ENCODE results near the gene ARID4A. TPM values are rescaled to one million over a fixed set of nuclear protein-coding genes. Genes with fewer than 3 reads are reported as not detected.

Gene ARID4A
- total RNA-seq, 1 experiment from 2014 or later: 1.3 TPM

DNA sequence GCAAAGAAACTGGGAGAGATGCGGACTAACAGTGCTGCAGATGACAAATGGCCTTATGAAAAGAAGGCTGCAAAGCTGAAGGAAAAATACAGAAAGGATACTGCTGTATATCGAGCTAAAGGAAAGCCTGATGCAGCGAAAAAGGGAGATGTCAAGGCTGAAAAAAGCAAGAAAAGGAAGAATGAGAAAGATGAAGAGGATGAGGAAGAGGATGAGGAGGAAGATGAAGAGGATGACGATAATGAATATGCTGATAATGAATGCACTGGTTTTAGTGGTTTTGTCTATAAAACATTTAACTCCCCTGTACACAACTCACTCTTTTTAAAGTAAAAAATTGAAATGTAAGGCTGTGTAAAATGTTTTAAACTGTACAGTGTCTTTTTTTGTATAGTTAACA lies 13.2 kb upstream of the ARID4A start:
- Histone ChIP-seq H3K4me3 (no peak overlapping the region), H3K36me3 (peaks cover 55% of the 10 kb centered on the region), H3K27me3 (no peaks in the 10 kb centered on the region), H3K9me3 (no peaks in the 10 kb centered on the region)
- no peak for DNase-seq

GRCh38 chr14:58287607-58288042 lies 10.7 kb upstream of the ARID4A start:
- Histone ChIP-seq H3K9me3 (no peaks in the 10 kb centered on the region), H3K4me3 (no peak overlapping the region), H3K27me3 (no peaks in the 10 kb centered on the region), H3K36me3 (peaks cover 66% of the 10 kb centered on the region)
- no peak for DNase-seq

DNA sequence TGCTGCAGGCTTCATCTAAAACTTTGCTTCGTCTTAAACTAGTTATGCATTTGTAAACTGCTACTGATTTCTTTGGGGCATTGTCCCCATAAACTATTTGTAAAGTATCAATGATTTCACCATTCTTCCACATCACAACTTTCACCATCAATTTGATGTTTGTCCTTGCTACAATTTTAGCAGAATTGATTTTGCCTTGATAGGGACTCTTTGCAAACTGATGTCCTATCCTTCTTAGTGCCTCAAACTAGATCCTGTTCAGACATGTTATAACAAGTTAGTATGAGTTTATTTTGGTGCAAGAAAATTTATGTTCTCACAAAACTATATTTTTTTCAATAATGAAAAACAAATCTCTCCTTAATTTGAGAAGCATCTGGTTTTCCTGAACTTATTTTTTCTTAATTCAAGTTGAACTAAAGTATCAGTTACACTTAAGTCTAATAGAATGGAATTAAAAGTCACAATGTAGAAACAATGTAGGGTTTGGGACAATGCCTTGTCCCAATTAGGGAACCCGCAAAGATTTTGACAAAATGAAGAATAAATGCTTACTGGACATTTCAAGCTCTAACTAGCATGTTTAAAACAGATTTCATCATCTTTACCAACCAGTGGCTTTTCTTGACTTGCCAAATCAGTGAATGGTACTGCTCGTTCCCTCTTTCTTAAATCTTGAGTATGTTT lies 10.1 kb upstream of the ARID4A start:
- DNase-seq: no peak
- Histone ChIP-seq H3K36me3 (peaks cover 65% of the 10 kb centered on the region), H3K27me3 (no peaks in the 10 kb centered on the region), H3K9me3 (no peaks in the 10 kb centered on the region), H3K4me3 (no peak overlapping the region)

DNA sequence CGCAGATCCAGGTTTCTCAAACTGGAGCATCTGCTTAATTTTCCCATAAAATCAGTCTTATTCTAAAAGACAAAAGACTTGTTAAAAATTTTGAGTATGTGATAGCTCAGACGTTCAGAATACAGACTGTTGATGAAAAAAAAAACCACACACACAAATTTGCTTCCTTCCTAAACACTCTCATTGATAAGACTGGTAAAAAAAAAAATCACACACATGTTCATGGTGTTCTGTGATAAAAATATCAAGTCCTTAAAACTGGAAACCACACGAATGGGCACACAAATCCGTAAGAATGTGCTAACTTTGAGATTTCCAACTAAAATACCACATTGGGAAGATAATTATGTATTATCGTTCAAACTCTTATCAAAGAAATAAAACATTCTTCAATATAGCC lies 6.7 kb upstream of the ARID4A start:
- no peak overlapping the region for H3K4me3 ChIP-seq
- DNase-seq: no peak
- H3K36me3 ChIP-seq: peaks cover 63% of the 10 kb centered on the region
- no peaks in the 10 kb centered on the region for H3K9me3 ChIP-seq
- no peaks in the 10 kb centered on the region for H3K27me3 ChIP-seq

- H3K9me3 ChIP-seq: no peaks in the 10 kb centered on the region
- H3K4me3 ChIP-seq: no peak overlapping the region
- H3K27me3 ChIP-seq: no peaks in the 10 kb centered on the region
- no peak for DNase-seq
- H3K36me3 ChIP-seq: peaks cover 63% of the 10 kb centered on the region
Observed at GRCh38 chr14:58292187-58292586, 6.2 kb upstream of the ARID4A start.

DNA sequence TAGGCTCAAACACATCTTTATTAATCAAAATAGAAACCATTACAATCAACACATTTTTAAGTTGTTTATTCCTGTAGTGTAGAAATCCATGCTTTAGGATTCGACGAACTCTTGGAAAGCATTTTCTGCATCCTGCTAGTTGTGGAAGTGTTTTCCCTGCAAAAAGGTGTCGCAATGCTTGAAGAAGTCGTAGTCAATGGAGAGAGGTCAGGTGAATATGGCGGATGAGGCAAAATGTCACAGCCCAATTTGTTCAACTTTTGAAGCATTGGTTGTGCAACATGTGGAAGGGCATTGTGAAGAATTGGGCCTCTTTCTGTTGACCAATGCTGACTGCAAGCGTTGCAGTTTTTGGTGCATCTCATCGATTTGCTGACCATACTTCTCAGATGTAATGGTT lies 4.2 kb upstream of the ARID4A start:
- Histone ChIP-seq H3K36me3 (peaks cover 47% of the 10 kb centered on the region), H3K27me3 (no peaks in the 10 kb centered on the region), H3K9me3 (no peaks in the 10 kb centered on the region), H3K4me3 (no peak overlapping the region)
- no peak for DNase-seq

- H3K9me3 ChIP-seq: no peaks in the 10 kb centered on the region
- H3K27me3 ChIP-seq: no peaks in the 10 kb centered on the region
- no peak for DNase-seq
- H3K4me3 ChIP-seq: peak overlapping the region; percentile 91
- H3K36me3 ChIP-seq: peaks cover 30% of the 10 kb centered on the region
Observed at GRCh38 chr14:58296726-58297125, 1.6 kb upstream of the ARID4A start.

DNA sequence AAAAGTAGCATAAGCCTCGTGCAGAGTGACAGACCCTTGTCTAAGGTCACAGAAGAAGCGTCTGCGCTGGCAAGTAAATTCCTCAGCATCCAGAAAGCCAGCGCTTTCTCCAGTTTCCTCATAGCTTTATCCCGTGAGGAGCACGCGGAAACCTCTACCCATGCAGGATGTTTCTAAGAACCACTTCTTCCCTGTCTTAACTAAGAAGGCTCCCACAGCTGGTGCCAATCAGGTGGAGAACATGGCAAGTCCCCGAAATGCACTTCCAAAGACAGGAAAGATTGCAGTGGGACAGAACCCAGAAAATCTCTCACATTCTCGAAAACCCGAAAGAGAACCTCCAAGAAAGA lies 968 bp upstream of the ARID4A start:
- H3K27me3 ChIP-seq: no peaks in the 10 kb centered on the region
- peak overlapping the region; percentile 91 for H3K4me3 ChIP-seq
- no peaks in the 10 kb centered on the region for H3K9me3 ChIP-seq
- DNase-seq: no peak
- H3K36me3 ChIP-seq: peaks cover 25% of the 10 kb centered on the region

- DNase-seq: peak; percentile 97
- peaks cover 22% of the 10 kb centered on the region for H3K36me3 ChIP-seq
Observed at GRCh38 chr14:58297762-58298476, 436 bp upstream of the ARID4A start.

GRCh38 chr14:58299401-58300330 lies 1.3 kb downstream of the ARID4A start:
- peaks cover 12% of the 10 kb centered on the region for H3K36me3 ChIP-seq
- H3K4me3 ChIP-seq: peak overlapping the region; percentile 91
- H3K9me3 ChIP-seq: no peaks in the 10 kb centered on the region
- no peaks in the 10 kb centered on the region for H3K27me3 ChIP-seq
- DNase-seq: peak; percentile 4

More at GRCh38 chr14:58297762-58298476, 436 bp upstream of the ARID4A start:
- Histone ChIP-seq H3K27me3 (no peaks in the 10 kb centered on the region), H3K9me3 (no peaks in the 10 kb centered on the region), H3K4me3 (peak overlapping the region; percentile 91)

GRCh38 chr14:58301416-58301815 lies 3.1 kb downstream of the ARID4A start:
- H3K27me3 ChIP-seq: no peaks in the 10 kb centered on the region
- no peak for DNase-seq
- no peaks in the 10 kb centered on the region for H3K9me3 ChIP-seq
- H3K4me3 ChIP-seq: no peak overlapping the region
- peaks cover 6% of the 10 kb centered on the region for H3K36me3 ChIP-seq

GRCh38 chr14:58305730-58306129 lies 7.4 kb downstream of the ARID4A start:
- Histone ChIP-seq H3K27me3 (no peaks in the 10 kb centered on the region), H3K36me3 (peaks cover 6% of the 10 kb centered on the region), H3K9me3 (no peaks in the 10 kb centered on the region), H3K4me3 (no peak overlapping the region)
- no peak for DNase-seq

DNA sequence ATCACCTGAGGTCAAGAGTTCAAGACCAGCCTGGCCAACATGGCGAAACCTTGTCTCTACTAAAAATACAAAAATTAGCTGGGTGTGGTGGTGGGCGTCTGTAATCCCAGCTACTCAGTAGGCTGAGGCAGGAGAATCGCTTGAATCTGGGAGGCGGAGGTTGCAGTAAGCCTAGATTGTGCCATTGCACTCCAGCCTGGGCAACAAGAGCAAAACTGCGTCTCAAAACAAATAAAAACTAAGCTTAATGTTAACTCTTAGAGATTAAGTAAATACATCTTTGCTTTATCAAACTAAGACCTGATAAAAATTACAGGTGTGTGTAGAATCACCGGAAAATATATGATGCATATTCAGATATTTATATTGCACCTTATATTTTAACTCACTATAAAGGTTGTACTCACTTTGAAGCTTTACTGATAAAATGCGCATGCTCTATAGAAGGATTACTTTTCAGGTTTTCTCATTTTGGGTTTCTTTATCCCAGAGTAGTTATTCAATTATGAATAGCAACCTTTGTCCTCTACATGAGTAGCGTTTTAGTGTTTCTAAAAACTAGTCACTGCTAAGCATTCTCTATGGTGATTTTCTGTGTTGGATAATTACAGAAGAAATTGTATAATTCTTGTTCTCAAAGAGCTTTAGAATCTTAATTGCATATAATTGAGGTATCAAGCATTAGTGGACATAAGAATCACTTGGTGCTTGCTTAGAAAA lies 9.4 kb downstream of the ARID4A start:
- no peaks in the 10 kb centered on the region for H3K27me3 ChIP-seq
- peaks cover 6% of the 10 kb centered on the region for H3K36me3 ChIP-seq
- no peak overlapping the region for H3K4me3 ChIP-seq
- DNase-seq: no peak
- no peaks in the 10 kb centered on the region for H3K9me3 ChIP-seq

- H3K4me3 ChIP-seq: no peak overlapping the region
- no peaks in the 10 kb centered on the region for H3K9me3 ChIP-seq
- H3K36me3 ChIP-seq: peaks cover 2% of the 10 kb centered on the region; the same call in 1 of the 2 replicates
- no peak for DNase-seq
- H3K27me3 ChIP-seq: no peaks in the 10 kb centered on the region
Observed at GRCh38 chr14:58309086-58309485, 10.7 kb downstream of the ARID4A start.

GRCh38 chr14:58313699-58314098 lies 15.3 kb downstream of the ARID4A start:
- no peaks in the 10 kb centered on the region for H3K36me3 ChIP-seq
- no peaks in the 10 kb centered on the region for H3K27me3 ChIP-seq
- H3K4me3 ChIP-seq: no peak overlapping the region
- no peaks in the 10 kb centered on the region for H3K9me3 ChIP-seq
- no peak for DNase-seq

DNA sequence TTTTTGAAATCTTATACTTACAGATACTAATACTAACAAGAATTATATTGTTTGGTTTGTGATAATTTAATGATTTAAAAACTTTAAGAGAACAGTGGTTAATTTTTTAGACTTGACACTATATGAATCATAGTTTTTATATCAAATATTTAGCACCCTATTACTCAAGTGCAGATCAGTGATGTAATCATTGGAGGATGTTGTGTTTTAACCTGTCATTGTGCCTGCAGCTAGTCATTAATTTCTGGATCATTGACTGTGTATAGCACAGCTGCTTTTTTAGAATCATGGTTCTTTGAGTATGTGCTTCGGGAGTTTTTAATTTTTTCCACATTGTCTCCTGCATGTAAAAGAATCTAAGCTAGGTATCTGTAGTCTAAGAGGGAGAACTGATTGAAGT lies 17.3 kb downstream of the ARID4A start:
- DNase-seq: no peak
- no peak overlapping the region for H3K4me3 ChIP-seq
- no peaks in the 10 kb centered on the region for H3K27me3 ChIP-seq

More for the DNA sequence above, 17.3 kb downstream of the ARID4A start:
- no peaks in the 10 kb centered on the region for H3K9me3 ChIP-seq
- no peaks in the 10 kb centered on the region for H3K36me3 ChIP-seq

Measured in MG63 (cell line).